ENCODE data around the gene SLC38A8.

Gene SLC38A8

DNA sequence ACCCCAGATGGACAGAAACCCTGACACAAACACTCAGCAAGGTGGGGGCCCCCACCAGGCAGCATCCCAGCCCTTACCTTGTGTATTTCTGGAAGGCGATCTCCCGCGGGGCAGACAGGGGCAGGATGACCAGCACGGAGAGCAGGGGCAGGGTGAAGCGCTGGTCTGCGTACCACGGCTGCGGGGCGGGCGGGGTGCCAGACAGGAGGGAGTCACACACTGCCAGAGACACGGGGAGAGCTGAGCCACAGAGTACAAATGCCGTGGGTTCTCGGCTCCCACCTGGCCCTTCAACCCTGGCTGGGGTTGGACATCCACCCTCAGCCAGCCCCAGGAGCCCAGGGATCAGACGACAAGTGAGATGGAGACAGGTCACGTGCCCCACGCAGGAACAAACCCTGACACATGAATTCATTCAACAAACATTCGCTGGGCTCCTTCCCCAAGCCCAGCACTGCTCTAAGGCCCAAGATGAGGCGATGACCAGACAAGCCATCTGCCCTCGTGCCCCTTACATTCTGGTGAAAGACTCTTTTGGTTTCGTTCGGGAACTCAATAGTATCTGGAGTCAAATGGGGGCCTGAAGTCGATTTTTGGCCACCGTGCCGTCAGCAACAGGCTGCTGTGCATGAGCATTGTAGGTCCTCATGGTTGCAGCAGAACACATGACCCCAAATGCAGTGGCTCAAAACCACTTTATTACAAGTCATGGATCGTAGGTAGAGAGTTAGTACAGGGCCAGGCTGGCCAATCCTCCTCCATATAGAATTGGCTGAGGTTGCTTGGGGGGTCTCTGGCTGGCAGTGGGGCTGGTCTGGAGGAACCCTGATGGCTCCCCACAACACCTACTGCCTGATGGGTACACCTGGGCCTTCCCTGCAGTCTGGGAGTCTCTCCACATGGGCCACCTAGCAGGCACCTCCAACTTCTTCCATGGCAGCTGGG, 9.1 kb downstream of the SLC38A8 start:
- H3K36me3 ChIP-seq (ENCODE audit: control insufficient read depth, insufficient read depth, low read length) = no peaks in the 10 kb centered on the region
- no peaks in the 10 kb centered on the region for H3K27me3 ChIP-seq (ENCODE audit: control insufficient read depth, insufficient read depth, low read length)
- H3K4me1 ChIP-seq (ENCODE audit: control insufficient read depth, insufficient read depth, low read length) = no peaks in the 10 kb centered on the region
- no peak overlapping the region for H3K9ac ChIP-seq (ENCODE audit: low read length)
- no peaks in the 10 kb centered on the region for H3K9me3 ChIP-seq (ENCODE audit: control insufficient read depth, low read length)
- no peak overlapping the region for H3K4me3 ChIP-seq (ENCODE audit: low read length)

DNA sequence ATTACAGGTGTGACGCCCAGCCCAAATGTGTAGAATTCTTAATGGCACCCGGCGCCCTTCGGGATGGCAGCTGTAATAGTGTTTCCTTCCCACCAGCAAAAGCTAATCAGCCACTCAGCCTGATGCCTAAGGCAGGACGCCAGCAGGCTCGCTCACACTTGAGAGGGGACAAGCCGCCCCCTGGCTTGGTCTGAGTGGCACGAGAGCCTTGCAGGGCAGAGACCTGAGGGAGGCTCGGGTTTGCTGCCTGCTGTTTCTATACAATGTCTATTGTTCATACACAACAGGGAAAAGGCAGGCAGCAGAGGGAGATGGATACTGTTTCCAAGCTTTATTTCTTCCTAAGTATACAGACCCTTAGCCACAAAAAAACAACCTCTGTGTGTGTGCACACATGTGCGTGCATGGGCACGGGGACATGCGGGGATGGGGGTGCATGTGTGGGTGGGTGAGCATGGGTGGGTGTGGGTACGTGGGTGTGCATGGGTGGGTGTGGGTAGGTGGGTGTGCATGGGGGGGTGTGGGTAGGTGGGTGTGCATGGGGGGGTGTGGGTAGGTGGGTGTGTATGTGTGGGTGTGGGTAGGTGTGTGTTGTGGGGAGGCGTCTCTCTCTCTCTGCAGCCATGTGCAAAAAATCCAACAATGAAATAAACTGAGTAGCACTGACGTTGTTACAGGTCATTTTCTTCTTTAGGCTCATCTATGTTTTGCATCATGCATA, 10.0 kb downstream of the SLC38A8 start:
- no peak overlapping the region for H3K4me3 ChIP-seq (ENCODE audit: low read length)
- H3K36me3 ChIP-seq (ENCODE audit: control insufficient read depth, insufficient read depth, low read length) = no peaks in the 10 kb centered on the region

DNA sequence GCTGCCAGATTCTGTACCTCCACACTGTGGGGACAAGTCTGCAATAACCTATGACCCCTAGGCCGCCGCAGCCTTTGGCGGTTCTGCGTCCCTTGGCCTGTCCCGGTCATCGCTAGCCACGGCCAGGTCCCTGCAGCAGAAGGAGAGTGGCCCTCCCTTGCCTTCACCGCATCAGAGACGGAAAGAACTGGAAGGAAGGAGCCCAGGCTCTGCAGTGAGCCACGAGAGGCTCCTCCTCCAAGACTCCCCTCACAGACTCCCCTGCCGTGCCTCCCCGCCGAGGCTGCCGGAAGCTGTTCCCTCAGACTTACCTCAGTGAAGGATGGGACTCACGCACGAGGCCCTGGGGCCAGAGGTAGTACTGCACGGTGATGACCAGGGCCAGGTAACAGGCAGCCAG, 11.0 kb downstream of the SLC38A8 start:
- Histone ChIP-seq H3K4me3 (ENCODE audit: low read length) (no peak overlapping the region), H3K4me1 (ENCODE audit: control insufficient read depth, insufficient read depth, low read length) (no peaks in the 10 kb centered on the region), H3K9ac (ENCODE audit: low read length) (no peak overlapping the region), H3K9me3 (ENCODE audit: control insufficient read depth, low read length) (no peaks in the 10 kb centered on the region), H3K27me3 (ENCODE audit: control insufficient read depth, insufficient read depth, low read length) (peaks cover 5% of the 10 kb centered on the region), H3K36me3 (ENCODE audit: control insufficient read depth, insufficient read depth, low read length) (no peaks in the 10 kb centered on the region)

More for the DNA sequence above, 10.0 kb downstream of the SLC38A8 start:
- Histone ChIP-seq H3K9me3 (ENCODE audit: control insufficient read depth, low read length) (no peaks in the 10 kb centered on the region), H3K4me1 (ENCODE audit: control insufficient read depth, insufficient read depth, low read length) (no peaks in the 10 kb centered on the region), H3K9ac (ENCODE audit: low read length) (no peak overlapping the region), H3K27me3 (ENCODE audit: control insufficient read depth, insufficient read depth, low read length) (no peaks in the 10 kb centered on the region)

DNA sequence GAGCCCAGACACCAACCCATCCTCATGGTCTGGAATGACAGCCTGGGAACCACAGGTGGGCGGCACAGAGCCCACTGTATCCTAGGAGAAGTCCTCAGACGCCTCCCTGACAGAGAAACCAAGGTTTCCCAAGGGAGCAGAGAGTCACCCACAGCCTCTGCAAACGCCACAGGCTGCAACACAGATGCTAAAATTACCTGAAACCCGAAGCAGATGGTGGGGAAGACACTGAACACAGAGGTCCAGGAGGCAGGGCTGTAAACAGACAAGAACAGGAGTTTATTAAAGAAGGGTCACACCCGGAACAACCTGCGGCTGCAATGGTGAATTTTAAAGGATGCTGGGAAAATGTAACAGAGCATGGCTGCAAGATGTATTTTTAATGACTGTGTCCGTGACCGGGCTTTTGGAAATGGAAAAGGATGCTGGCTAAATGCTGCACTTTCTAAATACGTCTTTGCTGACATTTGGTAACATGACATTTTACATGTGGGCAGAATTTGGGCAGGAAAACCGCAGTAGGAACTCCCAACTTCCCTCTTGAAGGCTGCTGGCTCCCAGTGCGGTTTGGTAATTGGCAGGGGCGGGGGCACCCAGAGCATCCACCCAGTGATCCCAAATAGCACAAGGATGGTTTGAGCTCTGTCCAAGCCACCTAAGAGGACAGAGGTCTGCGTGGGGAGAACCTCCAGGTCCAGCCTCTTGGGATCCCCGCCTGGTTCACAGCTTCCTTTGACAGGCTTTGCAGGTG, 13.1 kb downstream of the SLC38A8 start:
- H3K27me3 ChIP-seq (ENCODE audit: control insufficient read depth, insufficient read depth, low read length) = peaks cover 5% of the 10 kb centered on the region

DNA sequence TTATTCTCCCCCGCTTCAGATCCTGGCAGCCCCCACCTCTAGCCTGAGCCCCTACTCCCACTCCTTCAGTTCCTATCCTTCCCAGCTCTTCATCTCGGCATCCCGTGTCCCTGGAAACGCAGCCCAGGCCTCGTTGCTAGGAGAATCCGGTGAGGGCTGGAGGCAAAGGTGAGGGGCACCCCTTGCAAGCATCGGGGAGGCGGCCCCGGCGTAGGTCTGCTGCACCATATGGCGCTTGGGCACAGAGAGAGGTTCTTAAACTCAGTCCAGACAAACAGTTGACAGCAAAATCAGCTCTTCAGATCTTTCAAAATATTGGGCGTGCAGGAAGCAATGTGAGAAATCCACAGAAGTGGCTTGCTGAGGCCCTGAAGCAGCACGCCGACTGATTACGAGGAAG, 15.0 kb downstream of the SLC38A8 start:
- H3K27me3 ChIP-seq (ENCODE audit: control insufficient read depth, insufficient read depth, low read length) = peaks cover 9% of the 10 kb centered on the region
- no peaks in the 10 kb centered on the region for H3K9me3 ChIP-seq (ENCODE audit: control insufficient read depth, low read length)
- no peak overlapping the region for H3K9ac ChIP-seq (ENCODE audit: low read length)

More for the DNA sequence above, 13.1 kb downstream of the SLC38A8 start:
- Histone ChIP-seq H3K9me3 (ENCODE audit: control insufficient read depth, low read length) (no peaks in the 10 kb centered on the region), H3K36me3 (ENCODE audit: control insufficient read depth, insufficient read depth, low read length) (no peaks in the 10 kb centered on the region), H3K4me1 (ENCODE audit: control insufficient read depth, insufficient read depth, low read length) (peaks cover 4% of the 10 kb centered on the region), H3K4me3 (ENCODE audit: low read length) (no peak overlapping the region), H3K9ac (ENCODE audit: low read length) (no peak overlapping the region)

DNA sequence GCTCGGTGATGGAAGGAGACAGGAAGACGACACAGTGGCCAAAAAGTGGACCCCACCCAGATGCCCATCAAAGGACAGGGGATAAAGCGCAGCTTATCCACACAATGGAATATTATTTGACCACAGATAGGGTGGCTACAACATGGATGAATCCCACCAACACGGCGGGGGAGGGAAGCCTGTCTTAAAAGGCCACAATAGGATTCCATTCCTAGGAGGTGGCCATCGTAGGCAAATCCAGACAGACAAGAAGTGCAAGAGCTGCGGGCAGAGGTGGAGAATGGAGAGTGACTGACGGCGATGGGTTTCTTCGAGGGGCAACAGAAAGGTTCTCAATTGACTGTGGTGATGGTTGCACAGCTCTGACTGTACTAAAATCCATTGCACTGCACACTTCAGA, 16.0 kb downstream of the SLC38A8 start:
- H3K36me3 ChIP-seq (ENCODE audit: control insufficient read depth, insufficient read depth, low read length) = no peaks in the 10 kb centered on the region
- H3K4me1 ChIP-seq (ENCODE audit: control insufficient read depth, insufficient read depth, low read length) = peaks cover 4% of the 10 kb centered on the region
- H3K4me3 ChIP-seq (ENCODE audit: low read length) = no peak overlapping the region
- no peak overlapping the region for H3K9ac ChIP-seq (ENCODE audit: low read length)
- peaks cover 9% of the 10 kb centered on the region for H3K27me3 ChIP-seq (ENCODE audit: control insufficient read depth, insufficient read depth, low read length)
- H3K9me3 ChIP-seq (ENCODE audit: control insufficient read depth, low read length) = no peaks in the 10 kb centered on the region

More for the DNA sequence above, 15.0 kb downstream of the SLC38A8 start:
- H3K4me3 ChIP-seq (ENCODE audit: low read length) = no peak overlapping the region
- H3K36me3 ChIP-seq (ENCODE audit: control insufficient read depth, insufficient read depth, low read length) = no peaks in the 10 kb centered on the region
- peaks cover 4% of the 10 kb centered on the region for H3K4me1 ChIP-seq (ENCODE audit: control insufficient read depth, insufficient read depth, low read length)

DNA sequence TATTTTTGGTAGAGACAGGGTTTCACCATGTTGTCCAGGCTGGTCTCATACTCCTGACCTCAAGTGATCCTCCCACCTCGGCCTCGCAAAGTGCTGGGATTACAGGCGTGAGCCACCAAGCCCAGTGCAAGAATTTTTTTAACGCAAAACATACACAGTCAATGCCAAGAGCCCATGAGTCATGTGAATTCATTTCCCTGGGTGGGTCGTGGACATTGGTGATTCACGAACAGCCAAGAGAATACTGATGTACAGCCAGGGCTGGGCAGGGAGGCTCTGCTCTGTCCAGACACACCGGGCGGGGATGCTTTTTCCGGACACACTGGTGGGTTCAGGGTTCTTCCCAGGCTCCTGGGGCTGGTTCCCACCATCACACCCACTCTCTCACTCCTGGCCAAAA, 17.7 kb downstream of the SLC38A8 start:
- Histone ChIP-seq H3K36me3 (ENCODE audit: control insufficient read depth, insufficient read depth, low read length) (no peaks in the 10 kb centered on the region), H3K4me3 (ENCODE audit: low read length) (no peak overlapping the region), H3K9me3 (ENCODE audit: control insufficient read depth, low read length) (no peaks in the 10 kb centered on the region), H3K27me3 (ENCODE audit: control insufficient read depth, insufficient read depth, low read length) (peaks cover 9% of the 10 kb centered on the region), H3K4me1 (ENCODE audit: control insufficient read depth, insufficient read depth, low read length) (peaks cover 4% of the 10 kb centered on the region), H3K9ac (ENCODE audit: low read length) (no peak overlapping the region)

DNA sequence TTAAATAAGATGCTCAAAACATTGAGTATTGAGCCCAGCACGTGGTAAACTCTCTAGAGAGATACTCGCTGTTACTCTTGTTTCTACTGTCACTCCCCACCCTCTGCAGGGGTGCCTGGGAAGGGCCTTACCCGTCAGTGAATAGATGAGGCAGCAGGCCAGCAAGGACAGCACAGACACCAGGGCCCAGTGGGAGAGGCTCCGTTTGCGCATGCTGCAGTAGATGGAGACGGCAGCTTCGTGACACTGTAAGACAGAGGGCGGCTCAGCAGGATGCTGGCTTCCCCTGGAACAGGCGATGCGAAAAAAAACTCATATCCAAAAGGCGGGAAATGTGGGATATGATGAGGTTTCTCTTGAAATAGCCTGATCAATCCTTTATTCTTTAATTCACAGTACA, 20.0 kb downstream of the SLC38A8 start:
- H3K4me3 ChIP-seq (ENCODE audit: low read length) = no peak overlapping the region
- no peaks in the 10 kb centered on the region for H3K36me3 ChIP-seq (ENCODE audit: control insufficient read depth, insufficient read depth, low read length)
- no peaks in the 10 kb centered on the region for H3K9me3 ChIP-seq (ENCODE audit: control insufficient read depth, low read length)
- no peak overlapping the region for H3K9ac ChIP-seq (ENCODE audit: low read length)
- peaks cover 4% of the 10 kb centered on the region for H3K4me1 ChIP-seq (ENCODE audit: control insufficient read depth, insufficient read depth, low read length)
- peaks cover 9% of the 10 kb centered on the region for H3K27me3 ChIP-seq (ENCODE audit: control insufficient read depth, insufficient read depth, low read length)

DNA sequence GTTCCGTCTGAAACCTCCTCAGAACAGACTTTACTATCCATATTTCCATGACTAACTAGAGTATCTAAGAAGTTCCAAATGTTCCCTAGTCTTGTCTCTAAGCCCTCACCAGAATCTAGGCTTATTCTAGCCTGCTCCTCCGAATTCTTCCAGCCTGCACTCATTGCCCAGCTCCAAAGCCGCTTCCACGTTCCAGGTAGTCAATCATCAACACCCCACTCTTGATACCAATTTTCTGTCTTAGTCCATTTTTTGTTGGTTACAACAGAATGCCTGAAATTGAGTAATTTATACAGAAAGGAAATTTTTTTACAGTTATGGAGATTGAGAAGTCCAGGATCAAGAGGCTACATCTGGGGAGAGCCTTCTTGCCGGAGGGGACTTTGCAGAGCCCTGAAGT, 21.1 kb downstream of the SLC38A8 start:
- H3K4me1 ChIP-seq (ENCODE audit: control insufficient read depth, insufficient read depth, low read length) = peaks cover 4% of the 10 kb centered on the region
- H3K27me3 ChIP-seq (ENCODE audit: control insufficient read depth, insufficient read depth, low read length) = peaks cover 5% of the 10 kb centered on the region
- H3K9ac ChIP-seq (ENCODE audit: low read length) = no peak overlapping the region
- no peak overlapping the region for H3K4me3 ChIP-seq (ENCODE audit: low read length)
- H3K9me3 ChIP-seq (ENCODE audit: control insufficient read depth, low read length) = no peaks in the 10 kb centered on the region
- H3K36me3 ChIP-seq (ENCODE audit: control insufficient read depth, insufficient read depth, low read length) = no peaks in the 10 kb centered on the region

DNA sequence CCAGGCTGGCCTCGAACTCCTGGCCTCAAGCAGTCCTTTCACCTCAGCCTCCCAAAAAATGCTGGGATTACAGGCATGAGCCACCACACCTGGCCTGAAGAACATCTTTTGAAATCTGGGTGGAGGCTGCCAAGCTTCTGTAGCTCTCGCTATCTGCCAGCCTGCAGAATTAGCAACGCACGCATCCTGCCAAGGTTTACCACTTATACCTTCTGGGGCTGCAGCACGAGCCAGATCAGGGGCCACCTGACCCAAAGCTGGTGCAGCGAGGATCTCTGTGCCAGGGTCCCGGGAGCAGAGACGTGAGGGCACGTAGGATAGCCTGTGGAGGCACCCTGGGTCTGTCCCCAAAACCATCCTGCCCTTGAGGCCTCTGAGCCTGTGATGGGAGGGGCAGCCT, 22.2 kb downstream of the SLC38A8 start:
- H3K9me3 ChIP-seq (ENCODE audit: control insufficient read depth, low read length) = no peaks in the 10 kb centered on the region
- no peaks in the 10 kb centered on the region for H3K36me3 ChIP-seq (ENCODE audit: control insufficient read depth, insufficient read depth, low read length)
- no peak overlapping the region for H3K4me3 ChIP-seq (ENCODE audit: low read length)
- H3K9ac ChIP-seq (ENCODE audit: low read length) = no peak overlapping the region
- peaks cover 4% of the 10 kb centered on the region for H3K4me1 ChIP-seq (ENCODE audit: control insufficient read depth, insufficient read depth, low read length)
- peaks cover 5% of the 10 kb centered on the region for H3K27me3 ChIP-seq (ENCODE audit: control insufficient read depth, insufficient read depth, low read length)

DNA sequence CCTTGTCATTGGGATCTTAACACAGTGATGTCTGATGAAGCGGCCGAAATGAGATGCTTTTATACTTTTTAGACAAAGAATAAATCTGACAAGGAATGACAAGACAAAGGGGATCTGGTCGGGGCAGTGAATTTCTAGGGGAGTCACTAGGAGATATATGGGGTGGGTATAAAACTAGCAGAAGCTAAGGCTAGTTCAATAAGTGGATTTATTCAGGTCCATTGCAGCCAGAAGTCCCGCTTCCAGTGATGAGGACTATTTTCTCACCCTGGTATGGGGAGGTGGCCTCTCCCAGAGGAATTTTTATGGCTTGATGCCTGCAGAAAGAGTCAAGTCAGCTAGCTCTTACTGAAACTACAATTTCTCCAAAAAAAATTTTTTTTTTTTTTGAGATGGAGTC, 23.9 kb downstream of the SLC38A8 start:
- Histone ChIP-seq H3K36me3 (ENCODE audit: control insufficient read depth, insufficient read depth, low read length) (no peaks in the 10 kb centered on the region), H3K9me3 (ENCODE audit: control insufficient read depth, low read length) (no peaks in the 10 kb centered on the region), H3K4me1 (ENCODE audit: control insufficient read depth, insufficient read depth, low read length) (peaks cover 4% of the 10 kb centered on the region), H3K9ac (ENCODE audit: low read length) (no peak overlapping the region), H3K4me3 (ENCODE audit: low read length) (no peak overlapping the region), H3K27me3 (ENCODE audit: control insufficient read depth, insufficient read depth, low read length) (no peaks in the 10 kb centered on the region)

DNA sequence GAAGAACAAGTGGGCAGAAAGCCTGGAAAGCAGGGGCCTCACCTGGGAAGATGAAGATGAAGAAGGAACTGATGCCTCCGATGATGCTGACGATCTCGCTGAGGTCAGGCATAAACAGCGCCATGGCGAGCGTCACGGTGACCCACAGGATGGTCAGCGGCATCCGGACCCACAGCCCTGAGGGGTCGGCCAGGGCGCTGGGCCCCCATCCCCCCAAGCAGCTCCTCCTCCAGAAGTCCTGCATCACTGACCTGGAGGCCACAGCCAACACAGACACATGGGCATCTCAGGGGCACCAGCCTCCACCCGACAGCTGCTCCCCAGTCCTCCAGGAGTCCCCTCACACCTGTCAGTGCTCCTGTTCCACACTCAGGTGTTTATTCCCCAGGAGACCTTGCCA, 26.1 kb downstream of the SLC38A8 start:
- H3K27me3 ChIP-seq (ENCODE audit: control insufficient read depth, insufficient read depth, low read length) = no peaks in the 10 kb centered on the region
- H3K4me3 ChIP-seq (ENCODE audit: low read length) = no peak overlapping the region

More for the DNA sequence above, 26.1 kb downstream of the SLC38A8 start:
- H3K9ac ChIP-seq (ENCODE audit: low read length) = no peak overlapping the region
- H3K4me1 ChIP-seq (ENCODE audit: control insufficient read depth, insufficient read depth, low read length) = peaks cover 4% of the 10 kb centered on the region
- H3K36me3 ChIP-seq (ENCODE audit: control insufficient read depth, insufficient read depth, low read length) = no peaks in the 10 kb centered on the region
- H3K9me3 ChIP-seq (ENCODE audit: control insufficient read depth, low read length) = no peaks in the 10 kb centered on the region

Measured in mucosa of stomach (tissue), 1 donor.